Neural cell (in vitro differentiated cells): Measurements from ENCODE around the gene NR1H2. TPM values are rescaled to one million over a fixed set of nuclear protein-coding genes. Genes with fewer than 3 reads are reported as not detected.

Experiments used
- H2AFZ ChIP-seq: fragments of 200-600, 300-800 bp; sonication (generic), shearing (Covaris generic); 2 replicates; pipeline ENCODE4 v1.6.0; 2014; ENCODE audit warnings: low read depth, mild to moderate bottlenecking, antibody characterized with exemption, low read length, moderate library complexity
- H3F3A ChIP-seq: fragments of 200-600 bp; shearing (Covaris generic); 2 replicates; pipeline ENCODE4 v1.6.1; 2016; ENCODE audit warnings: mild to moderate bottlenecking, moderate library complexity, mixed read lengths, antibody characterized with exemption, low read length; ENCODE audit not compliant: insufficient read depth, poor library complexity, severe bottlenecking
- H3K27ac ChIP-seq: fragments of 200-600, 300-800 bp; sonication (generic), shearing (Covaris generic); 2 replicates; pipeline ENCODE4 v1.5.1; 2014; ENCODE audit warnings: mild to moderate bottlenecking, low read length, moderate library complexity
- H3K27me3 ChIP-seq: fragments of 300-800, 200-600 bp; sonication (generic), shearing (Covaris generic); 2 replicates; pipeline ENCODE4 v1.6.0; 2014; ENCODE audit warnings: mild to moderate bottlenecking, low read depth, low read length, moderate library complexity; ENCODE audit not compliant: insufficient read depth
- H3K36me3 ChIP-seq: fragments of 300-800, 200-600 bp; sonication (generic), shearing (Covaris generic); 2 replicates; pipeline ENCODE4 v1.5.1; 2014; ENCODE audit warnings: mild to moderate bottlenecking, antibody characterized with exemption, low read length, moderate library complexity; ENCODE audit not compliant: insufficient read depth
- H3K4me2 ChIP-seq: fragments of 300-800, 200-600 bp; sonication (generic), shearing (Covaris generic); 2 replicates; pipeline ENCODE4 v1.6.0; 2014; ENCODE audit warnings: mild to moderate bottlenecking, low read length
- H3K4me3 ChIP-seq: fragments of 300-800, 200-600 bp; sonication (generic), shearing (Covaris generic); 2 replicates; pipeline ENCODE4 v1.5.1; 2014; ENCODE audit warnings: mild to moderate bottlenecking, low read length, moderate library complexity
- H3K79me2 ChIP-seq: fragments of 200-600 bp; shearing (Covaris generic); replicated peaks from 2 replicates; pipeline ENCODE4 v1.6.0; 2014; ENCODE audit warnings: mild to moderate bottlenecking, low read length, moderate library complexity; ENCODE audit not compliant: insufficient read depth
- H3K9ac ChIP-seq: fragments of 300-800, 200-600 bp; sonication (generic), shearing (Covaris generic); 2 replicates; pipeline ENCODE4 v1.6.1; 2016; ENCODE audit warnings: mild to moderate bottlenecking, low read length, mixed read lengths
- H3K9me2 ChIP-seq: fragments of 200-600 bp; shearing (Covaris generic); 2 replicates; pipeline ENCODE4 v1.6.1; 2016; ENCODE audit warnings: mild to moderate bottlenecking, low read length, mixed read lengths; ENCODE audit not compliant: insufficient read depth
- H3K9me3 ChIP-seq: fragments of 200-600, 300-800 bp; sonication (generic), shearing (Covaris generic); 2 replicates; pipeline ENCODE4 v1.6.1; 2016; ENCODE audit warnings: mild to moderate bottlenecking, mixed run types, low read length, moderate library complexity, mixed read lengths
- H4K20me1 ChIP-seq: fragments of 200-600 bp; shearing (Covaris generic); 2 replicates; pipeline ENCODE4 v1.6.1; 2016; ENCODE audit warnings: mild to moderate bottlenecking, mixed run types; ENCODE audit not compliant: insufficient read depth
- CTCF ChIP-seq: fragments of 450-650 bp; IDR thresholded peaks from 2 replicates; pipeline ENCODE4 v1.5.1; 2014; ENCODE audit warnings: antibody characterized with exemption, mild to moderate bottlenecking, moderate library complexity; ENCODE audit not compliant: poor library complexity, severe bottlenecking
- EP300 ChIP-seq: fragments of 450-650 bp; conservative IDR thresholded peaks from 2 replicates; pipeline ENCODE4 v1.6.1; 2014; ENCODE audit warnings: antibody characterized with exemption, mild to moderate bottlenecking, moderate library complexity; ENCODE audit not compliant: poor library complexity, severe bottlenecking
- EZH2 ChIP-seq: fragments of 200-600, 300-800 bp; shearing (Covaris generic), sonication (generic); IDR thresholded peaks from 2 replicates; pipeline ENCODE4 v1.6.1; 2014; ENCODE audit warnings: antibody characterized with exemption, low read length, borderline replicate concordance, mild to moderate bottlenecking; ENCODE audit not compliant: insufficient read depth, poor library complexity, severe bottlenecking
- MXI1 ChIP-seq: fragments of 450-650 bp; conservative IDR thresholded peaks from 2 replicates; pipeline ENCODE4 v1.6.1; 2014; ENCODE audit warnings: antibody characterized with exemption, mild to moderate bottlenecking; ENCODE audit not compliant: poor library complexity, severe bottlenecking
- POLR2AphosphoS5 ChIP-seq: IDR thresholded peaks from 2 replicates; pipeline ENCODE4 v1.6.1; 2012
- RAD21 ChIP-seq: fragments of 450-650 bp; conservative IDR thresholded peaks from 2 replicates; pipeline ENCODE4 v1.6.1; 2014; ENCODE audit warnings: antibody characterized with exemption, mild to moderate bottlenecking, moderate library complexity
- REST ChIP-seq: IDR thresholded peaks from 2 replicates; pipeline ENCODE4 v1.6.1; 2012; ENCODE audit warnings: borderline replicate concordance
- SMC3 ChIP-seq: fragments of 450-650 bp; conservative IDR thresholded peaks from 2 replicates; pipeline ENCODE4 v1.6.1; 2014; ENCODE audit warnings: antibody characterized with exemption, mild to moderate bottlenecking, moderate library complexity; ENCODE audit not compliant: poor library complexity
- polyA plus RNA-seq: library from polyadenylated mRNA; depleted of rRNA; stranded (reverse); fragments of >200 nt; gene quantifications from 2 replicates; pipeline ENCODE4 v1.2.3, GENCODE V29; 2014

The NR1H2 gene
- polyA plus RNA-seq, 1 donor from 2014 or later: 18.5 TPM

GRCh38 chr19:50378169-50378862, 2.1 kb downstream of the NR1H2 start:
- no peak overlapping the region for H3K4me3 ChIP-seq
- H2AFZ ChIP-seq: no peak overlapping the region
- no peak overlapping the region for H3K4me2 ChIP-seq
- TF ChIP-seq POLR2AphosphoS5: no peak
- no peak for TF ChIP-seq REST
- no peak overlapping the region for H3K27ac ChIP-seq
- H4K20me1 ChIP-seq: no peaks in the 10 kb centered on the region
- no peaks in the 10 kb centered on the region for H3K79me2 ChIP-seq
- H3F3A ChIP-seq: peaks cover 2% of the 10 kb centered on the region
- H3K9me3 ChIP-seq: no peaks in the 10 kb centered on the region
- H3K9me2 ChIP-seq: no peaks in the 10 kb centered on the region
- no peaks in the 10 kb centered on the region for H3K27me3 ChIP-seq
- H3K9ac ChIP-seq: no peak overlapping the region
- H3K36me3 ChIP-seq: no peaks in the 10 kb centered on the region

DNA sequence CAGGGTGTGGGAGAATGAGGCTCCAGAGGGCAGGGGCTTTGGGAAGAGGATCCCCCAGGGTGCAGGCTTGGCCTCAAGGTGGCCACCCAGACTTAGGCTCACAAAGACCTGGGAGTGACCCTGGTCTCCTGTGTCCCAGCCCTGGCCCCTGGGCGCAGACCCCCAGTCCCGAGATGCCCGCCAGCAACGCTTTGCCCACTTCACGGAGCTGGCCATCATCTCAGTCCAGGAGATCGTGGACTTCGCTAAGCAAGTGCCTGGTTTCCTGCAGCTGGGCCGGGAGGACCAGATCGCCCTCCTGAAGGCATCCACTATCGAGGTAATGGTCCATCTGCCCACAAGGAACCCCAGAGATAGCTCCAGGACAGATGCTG, 2.6 kb downstream of the NR1H2 start:
- Histone ChIP-seq H3K9me2 (no peaks in the 10 kb centered on the region), H3F3A (peaks cover 4% of the 10 kb centered on the region), H3K27ac (no peak overlapping the region), H3K4me2 (no peak overlapping the region), H3K9me3 (no peaks in the 10 kb centered on the region), H3K4me3 (no peak overlapping the region), H3K27me3 (no peaks in the 10 kb centered on the region), H3K79me2 (no peaks in the 10 kb centered on the region), H4K20me1 (no peaks in the 10 kb centered on the region), H2AFZ (no peak overlapping the region), H3K9ac (no peak overlapping the region), H3K36me3 (no peaks in the 10 kb centered on the region)
- no peak for TF ChIP-seq CTCF
- TF ChIP-seq EP300: no peak
- no peak for TF ChIP-seq MXI1
- TF ChIP-seq RAD21: no peak
- TF ChIP-seq POLR2AphosphoS5: no peak
- no peak for TF ChIP-seq EZH2
- no peak for TF ChIP-seq SMC3
- TF ChIP-seq REST: no peak
